C4-2B (cell line): ENCODE data around the gene KIF26B.

Source experiments
- ZFX ChIP-seq: fragments of 450-650 bp; IDR thresholded peaks from 2 replicates; pipeline ENCODE4 v1.6.1; 2017
- TF ChIP-seq, protein P1 (sequence below): fragments of 450-650 bp; conservative IDR thresholded peaks from 2 replicates; pipeline ENCODE4 v1.5.1; 2017; ENCODE audit warnings: mild to moderate bottlenecking

DNA sequence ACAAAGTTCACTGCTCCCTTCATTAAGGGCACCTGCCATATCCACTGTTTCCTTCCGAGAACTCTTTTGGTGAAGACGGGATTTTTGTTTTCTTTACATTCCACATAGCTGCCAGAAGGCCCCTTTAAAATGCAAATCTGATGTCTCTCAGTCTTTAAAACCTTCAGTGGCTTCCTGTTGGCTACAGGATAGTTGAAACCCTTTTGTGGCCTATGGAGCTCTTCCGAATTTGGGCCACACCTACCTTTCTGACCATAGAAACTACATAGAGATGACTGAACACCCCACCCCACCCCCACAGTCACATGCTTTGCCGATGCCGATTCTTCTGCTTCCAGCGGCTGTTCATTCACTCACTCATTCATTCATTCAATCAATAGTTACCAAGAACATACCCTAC is 502.6 kb downstream of the KIF26B start:
- TF ChIP-seq, protein P1, sequence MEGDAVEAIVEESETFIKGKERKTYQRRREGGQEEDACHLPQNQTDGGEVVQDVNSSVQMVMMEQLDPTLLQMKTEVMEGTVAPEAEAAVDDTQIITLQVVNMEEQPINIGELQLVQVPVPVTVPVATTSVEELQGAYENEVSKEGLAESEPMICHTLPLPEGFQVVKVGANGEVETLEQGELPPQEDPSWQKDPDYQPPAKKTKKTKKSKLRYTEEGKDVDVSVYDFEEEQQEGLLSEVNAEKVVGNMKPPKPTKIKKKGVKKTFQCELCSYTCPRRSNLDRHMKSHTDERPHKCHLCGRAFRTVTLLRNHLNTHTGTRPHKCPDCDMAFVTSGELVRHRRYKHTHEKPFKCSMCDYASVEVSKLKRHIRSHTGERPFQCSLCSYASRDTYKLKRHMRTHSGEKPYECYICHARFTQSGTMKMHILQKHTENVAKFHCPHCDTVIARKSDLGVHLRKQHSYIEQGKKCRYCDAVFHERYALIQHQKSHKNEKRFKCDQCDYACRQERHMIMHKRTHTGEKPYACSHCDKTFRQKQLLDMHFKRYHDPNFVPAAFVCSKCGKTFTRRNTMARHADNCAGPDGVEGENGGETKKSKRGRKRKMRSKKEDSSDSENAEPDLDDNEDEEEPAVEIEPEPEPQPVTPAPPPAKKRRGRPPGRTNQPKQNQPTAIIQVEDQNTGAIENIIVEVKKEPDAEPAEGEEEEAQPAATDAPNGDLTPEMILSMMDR: no peak
- TF ChIP-seq ZFX: no peak
